DMS114 treated with DMSO at 0.1 percent for 48 hours (cell line): Measurements from ENCODE around the gene APOB.
"Not testable (repeated sequence)": the region's sequence is repeated elsewhere in the genome, so short reads cannot be mapped to it uniquely, and the experiment has no call there.

Experiments used
- DNase-seq: peaks from one replicate; lab custom pipeline; 2025; ENCODE audit not compliant: unreplicated experiment; lab: John Stamatoyannopoulos, UW

APOB gene

DNA sequence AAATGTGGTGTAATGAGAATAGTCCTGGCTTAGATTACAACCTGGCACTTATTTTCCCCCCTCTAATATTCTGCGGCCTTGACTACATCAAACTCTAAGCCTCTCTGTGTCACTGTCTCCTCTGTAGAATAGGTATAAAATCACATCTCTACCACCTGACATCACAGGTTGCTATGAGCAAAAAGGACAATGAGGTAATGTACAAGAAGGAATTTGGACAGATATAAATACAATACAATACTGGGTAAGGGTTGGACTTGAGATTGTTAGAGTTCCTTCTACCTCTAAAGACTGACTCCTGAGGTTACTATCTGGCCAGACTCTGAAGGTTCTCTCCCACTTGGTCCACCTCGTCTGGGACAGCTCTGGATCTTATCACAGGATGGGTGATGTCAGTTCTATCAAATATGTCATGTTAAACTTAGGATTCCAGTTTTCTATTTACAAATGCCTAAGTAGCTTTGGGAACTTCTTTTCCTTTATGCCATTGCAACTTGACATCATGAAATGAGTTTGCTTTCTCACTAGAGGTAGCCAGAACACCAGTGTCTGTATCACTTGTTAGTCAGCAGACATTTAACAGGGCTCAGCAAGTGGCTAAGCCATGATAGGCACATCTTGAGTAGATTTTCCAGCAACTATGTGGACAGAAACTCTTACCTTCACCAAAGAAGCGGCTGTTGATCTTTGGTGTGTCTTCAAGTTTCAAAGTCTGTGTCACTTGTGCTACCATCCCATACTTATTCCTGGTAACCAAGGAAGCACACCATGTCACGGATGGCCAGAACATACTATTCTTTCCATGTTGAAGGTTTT, 9.5 kb downstream of the APOB start:
- no peak for DNase-seq

DNA sequence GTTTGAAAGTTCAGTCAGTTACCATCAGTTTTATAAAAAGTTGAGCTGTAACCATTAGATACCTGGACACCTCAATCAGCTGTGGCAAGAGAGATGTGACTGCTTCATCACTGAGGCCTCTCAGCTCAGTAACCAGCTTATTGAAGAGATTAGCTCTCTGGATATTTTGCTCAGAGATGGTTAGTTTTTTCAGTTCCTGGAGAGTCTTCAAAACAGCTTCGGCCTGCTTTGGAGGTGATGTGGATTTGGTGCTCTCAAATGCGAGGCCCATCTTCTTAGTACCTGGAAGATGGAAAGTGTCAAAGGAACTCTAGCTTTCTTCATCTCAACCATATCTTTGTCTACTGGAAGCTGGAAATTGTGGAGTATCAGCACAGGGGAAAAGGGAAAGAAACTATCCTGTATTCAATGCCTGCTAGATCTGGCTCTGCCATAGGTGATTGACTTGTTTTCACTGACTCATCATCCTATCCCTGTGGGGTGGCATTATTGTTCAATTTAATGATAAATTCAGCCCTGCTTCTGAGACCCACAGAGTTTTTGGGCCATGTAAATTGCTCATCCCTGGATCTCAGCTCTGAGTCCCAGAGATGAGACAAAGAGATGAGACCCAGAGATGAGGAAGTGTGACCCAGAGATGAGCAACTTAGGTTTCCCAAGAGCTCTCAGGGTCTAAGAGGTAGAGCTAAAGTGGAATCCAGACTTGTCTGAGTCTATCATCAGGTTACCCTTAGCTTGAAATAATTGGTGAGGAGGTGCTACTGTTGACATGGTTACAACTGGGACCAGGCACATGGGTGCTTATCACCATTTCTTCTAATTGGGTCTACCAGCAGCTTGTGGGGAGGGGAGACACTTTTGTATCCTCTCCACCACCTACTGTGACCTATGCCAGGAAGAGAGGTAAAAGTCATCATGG, 10.4 kb downstream of the APOB start:
- no peak for DNase-seq

DNA sequence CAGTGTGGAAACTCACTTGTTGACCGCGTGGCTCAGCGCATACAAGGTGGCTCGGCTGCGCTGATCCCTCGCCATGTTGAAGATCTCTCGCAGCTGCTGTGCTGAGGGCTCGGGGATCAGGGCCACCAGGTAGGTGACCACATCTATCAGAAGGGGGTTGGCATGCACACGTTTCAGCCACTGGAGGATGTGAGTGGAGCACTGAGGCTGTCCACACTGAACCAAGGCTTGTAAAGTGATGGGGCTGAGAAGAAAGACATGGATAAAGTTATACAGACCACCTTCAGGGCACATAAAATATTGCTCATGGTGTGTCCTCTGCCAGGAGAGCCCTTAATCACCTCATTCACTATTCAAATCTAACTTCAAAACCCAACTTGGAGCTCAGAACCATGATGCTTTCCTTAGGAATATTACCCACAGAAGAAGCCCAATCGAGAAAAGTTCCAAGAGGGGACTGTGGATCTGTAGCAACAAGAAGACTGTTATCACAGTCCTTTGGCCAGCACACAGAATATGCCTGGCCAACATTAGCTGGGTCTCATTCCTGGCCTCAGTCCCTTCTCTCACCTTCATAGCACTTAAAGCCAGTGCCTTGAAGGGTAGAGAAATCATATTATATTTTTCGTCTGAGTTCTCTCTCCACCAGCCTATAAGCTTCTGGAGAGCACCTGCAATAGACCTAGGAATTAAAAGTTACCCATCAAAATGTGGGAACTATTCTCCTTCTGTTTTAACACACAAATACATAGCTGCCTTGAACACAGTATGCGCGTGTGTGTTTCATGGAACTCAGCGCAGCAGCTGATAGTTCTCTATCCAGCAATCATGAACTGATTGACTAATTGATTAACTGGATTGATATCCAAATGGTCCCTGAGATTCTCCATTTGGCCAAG, 11.3 kb downstream of the APOB start:
- no peak for DNase-seq

DNA sequence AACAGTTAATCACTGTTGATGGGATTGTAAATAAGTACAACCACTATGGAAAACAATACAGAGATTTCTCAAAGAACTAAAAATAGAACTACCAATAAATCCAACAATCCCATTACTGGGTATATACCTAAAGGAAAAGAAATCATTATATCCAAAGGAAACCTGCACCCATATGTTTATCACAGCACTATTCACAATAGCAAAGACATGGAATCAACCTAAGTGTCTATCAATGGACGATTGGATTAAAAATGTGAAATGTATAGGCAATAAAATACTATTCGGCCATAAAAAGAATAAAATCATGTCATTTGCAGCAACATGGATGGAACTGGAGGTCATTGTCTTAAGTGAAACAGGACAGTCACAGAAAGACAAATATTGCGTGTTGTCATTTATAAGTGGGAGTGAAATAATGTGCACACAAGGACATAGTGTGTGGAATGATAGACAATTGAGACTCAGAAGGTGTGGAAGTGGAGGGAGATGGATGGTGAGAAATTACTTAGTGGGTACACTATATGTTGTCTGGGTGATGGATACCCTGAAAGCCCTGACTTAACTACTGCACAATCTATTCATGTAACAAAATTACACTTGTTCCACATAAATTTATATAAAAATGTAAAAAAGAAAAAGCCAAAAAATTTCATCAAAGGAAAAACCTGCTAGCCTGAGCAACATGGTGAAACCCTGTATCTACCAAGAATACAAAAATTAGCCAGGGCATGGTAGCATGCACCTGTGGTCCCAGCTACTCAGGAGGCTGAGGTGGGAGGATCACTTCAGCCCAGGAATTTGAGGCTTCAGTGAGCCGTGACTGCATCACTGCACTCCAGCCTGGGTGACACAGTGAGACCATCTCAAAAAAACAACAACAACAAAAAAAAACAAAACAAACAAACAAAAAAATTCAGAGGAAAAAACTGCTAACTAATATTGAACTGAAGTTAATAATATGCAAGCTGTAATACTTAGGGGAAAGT, 12.6 kb downstream of the APOB start:
- no peak for DNase-seq

DNA sequence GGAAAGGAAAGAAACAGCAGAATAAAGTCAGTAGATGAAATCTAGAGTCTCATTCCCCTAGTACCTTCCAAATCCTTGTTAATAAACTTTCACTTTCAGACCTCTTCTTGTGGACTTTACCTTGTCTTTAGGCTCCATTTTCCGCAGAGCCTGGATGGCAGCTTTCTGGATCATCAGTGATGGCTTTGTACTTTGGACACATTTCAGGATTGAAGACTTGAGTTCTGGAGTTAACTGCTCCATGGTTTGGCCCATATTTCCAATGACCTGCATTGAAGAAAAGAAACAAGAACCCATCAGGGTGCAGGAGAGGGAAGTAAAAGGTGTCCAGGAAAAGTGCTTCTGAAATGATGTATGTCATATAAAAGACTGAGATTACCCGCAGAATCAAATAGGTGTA, 14.4 kb downstream of the APOB start:
- no peak for DNase-seq

DNA sequence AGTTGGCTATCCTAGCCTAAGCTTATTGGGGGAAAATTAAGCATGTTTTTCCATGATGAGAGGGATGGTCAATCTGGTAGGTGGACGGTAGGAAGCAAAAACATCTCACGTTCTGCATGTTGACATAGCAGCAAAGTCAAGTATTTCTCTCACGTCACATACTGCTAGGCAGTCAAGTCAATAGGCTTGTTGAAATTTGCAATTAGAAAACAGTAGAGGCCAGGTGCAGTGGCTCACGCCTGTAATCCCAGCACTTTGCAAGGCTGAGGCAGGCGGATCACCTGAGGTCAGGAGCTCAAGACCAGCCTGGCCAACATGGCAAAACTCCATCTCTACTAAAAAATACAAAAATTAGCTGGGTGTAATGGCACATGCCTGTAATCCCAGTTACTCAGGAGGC, 14.9 kb downstream of the APOB start:
- DNase-seq = not testable (repeated sequence)

DNA sequence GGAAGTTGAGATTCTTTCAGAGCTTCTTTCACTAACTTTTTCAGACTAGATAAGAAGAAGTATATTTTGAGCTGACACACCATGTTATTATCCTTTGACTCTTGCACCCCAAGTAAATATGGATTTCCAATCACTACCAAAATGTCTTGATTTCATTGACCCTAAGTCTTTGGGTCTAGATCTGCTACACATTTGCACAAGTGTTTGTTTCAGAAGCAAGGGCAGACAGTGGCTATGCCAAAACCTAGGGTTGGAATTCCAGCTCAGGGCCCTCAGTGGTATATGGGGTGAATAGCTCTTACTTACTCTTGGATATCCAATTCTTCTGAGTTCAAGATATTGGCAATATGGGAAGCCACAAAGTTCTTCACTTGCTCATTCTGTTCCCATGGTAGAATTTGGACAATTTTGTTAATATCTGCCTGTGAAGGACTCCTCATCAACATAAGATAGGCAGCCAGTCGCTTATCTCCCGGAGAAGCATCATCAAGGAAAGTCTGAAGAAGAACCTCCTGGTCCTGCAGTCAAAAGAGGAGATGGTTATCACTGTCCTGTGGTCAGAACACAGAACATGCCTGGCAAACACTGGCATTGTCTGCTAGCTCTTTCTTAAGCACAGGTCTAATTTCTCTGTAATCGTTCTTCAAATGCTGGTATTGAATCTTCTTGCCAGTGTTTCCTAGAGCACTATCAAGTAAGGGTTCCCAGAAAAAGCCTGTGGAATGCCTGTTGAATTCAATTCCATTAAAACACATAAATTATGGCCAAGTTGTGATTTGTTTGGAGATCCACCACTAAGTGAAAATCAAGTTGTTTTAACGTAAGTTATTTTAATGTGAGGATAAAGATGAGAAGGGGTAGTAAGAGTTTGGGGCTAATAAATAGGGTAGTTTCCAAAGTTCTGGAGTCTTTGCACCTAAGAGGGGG, 15.6 kb downstream of the APOB start:
- DNase-seq = no peak

DNA sequence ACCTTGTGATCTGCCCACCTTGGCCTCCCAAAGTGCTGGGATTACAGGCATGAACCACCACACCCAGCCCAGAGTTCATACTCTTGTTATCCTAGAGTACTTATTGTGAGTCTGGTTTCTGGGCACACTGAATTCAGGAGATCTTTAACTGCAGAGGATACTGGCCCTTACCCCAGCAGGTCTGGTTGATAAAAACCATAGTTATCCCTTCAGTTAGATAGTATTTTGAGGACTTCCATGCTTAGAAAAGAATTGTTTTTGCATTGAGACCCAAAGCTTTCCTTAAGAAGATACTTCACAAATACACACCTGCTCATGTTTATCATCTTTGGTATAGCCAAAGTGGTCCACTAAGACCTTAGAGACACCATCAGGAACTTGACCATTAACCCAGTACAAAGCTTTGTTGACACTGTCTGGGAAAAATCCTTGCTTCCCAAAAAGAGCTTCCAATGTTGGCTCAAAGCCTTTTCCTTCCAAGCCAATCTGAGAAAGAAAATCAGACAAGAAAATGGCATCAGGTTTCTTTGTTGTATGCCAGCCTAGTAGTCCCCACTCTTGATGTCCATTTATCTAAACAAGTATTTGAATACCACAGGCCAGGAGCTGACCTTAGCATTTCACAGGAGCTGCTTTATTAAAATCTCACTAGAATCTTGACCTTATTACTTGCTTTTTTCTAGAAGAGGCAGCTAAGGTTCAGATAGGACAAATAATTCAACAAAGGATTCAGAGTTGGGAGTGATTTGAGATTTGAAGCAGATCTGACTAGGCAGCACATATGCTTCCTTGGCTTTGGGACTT, 17.2 kb downstream of the APOB start:
- DNase-seq = no peak

DNA sequence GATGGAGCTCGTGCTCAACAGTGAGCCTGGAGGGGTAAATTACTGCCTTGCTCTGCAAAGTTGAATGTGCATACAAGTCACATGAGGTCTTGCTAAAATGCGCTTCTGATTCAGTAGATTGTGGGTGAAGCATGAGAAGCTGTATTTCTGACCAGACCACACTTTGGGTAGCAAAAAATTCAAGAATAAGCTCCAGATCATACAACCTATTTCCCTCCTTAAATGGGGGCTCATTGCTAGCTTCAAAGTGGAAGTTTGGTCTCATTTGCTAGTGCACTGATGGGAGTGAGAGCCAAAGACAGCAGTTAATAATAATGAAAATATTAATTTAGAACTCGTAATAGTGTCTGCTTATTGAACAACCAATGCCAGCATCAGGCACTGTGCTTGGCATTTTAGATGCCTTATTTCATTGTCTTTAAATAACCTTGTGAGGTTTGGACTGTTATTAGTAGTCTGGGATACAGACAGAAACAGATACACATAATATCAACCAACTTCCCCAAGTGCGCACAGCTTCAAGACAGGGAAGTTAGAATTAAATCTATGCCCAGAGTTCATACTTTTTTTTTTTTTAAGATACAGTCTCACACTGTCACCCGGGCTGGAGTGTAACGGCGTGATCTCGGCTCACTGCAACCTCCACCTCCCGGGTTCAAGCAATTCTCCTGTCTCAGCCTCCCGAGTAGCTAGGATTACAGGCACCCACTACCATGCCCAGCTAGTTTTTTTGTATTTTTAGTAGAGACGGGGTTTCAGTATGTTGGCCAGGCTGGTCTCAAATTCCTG, 18.0 kb downstream of the APOB start:
- no peak for DNase-seq

DNA sequence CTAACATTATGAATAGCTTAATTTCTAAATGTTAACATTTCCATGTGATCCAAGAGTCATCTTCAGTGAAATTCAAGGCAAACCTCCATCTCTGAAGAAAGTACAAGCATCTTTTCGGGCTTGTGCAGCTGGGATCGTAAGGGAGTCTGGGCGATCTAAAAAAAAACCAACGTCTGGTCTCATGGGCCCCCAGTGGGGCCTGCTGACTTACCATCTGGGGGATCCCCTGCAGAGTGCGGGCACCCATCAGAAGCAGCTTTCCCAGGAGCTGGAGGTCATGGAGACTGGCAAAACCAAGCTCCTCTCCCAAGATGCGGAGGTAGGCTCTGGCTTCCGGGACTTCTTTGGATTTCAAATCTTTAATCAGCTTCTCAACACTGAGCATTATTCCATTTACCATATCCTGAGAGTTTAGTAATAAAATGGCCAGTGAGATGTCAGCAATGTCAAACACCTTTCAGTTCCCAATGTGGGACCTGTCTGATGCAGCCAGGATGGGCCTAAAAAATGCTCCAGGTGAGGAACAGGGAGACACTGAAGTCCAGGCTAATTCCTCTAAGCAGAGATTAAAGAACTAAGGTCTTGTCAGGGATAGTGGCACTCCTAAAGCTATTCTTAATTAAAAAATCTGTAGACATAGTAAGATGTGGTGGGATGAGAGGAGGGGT, 19.0 kb downstream of the APOB start:
- no peak for DNase-seq

DNA sequence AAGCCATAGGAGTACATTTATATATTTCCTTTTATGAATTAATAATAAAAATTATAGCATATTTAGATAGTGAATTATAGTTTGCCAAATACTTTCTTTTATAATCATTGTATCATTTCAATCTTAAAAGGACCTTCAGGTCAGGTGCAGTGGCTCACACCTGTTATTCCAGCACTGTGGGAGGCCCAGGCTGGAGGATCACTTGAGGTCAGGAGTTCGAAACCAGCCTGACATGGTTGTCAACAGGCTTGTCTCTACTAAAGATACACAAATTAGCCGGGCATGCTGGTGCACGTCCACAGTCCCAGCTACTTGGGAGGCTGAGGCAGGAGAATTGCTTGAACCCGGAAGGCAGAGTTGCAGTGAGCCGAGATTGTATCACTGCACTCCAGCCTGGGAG, 19.7 kb downstream of the APOB start:
- no peak for DNase-seq

DNA sequence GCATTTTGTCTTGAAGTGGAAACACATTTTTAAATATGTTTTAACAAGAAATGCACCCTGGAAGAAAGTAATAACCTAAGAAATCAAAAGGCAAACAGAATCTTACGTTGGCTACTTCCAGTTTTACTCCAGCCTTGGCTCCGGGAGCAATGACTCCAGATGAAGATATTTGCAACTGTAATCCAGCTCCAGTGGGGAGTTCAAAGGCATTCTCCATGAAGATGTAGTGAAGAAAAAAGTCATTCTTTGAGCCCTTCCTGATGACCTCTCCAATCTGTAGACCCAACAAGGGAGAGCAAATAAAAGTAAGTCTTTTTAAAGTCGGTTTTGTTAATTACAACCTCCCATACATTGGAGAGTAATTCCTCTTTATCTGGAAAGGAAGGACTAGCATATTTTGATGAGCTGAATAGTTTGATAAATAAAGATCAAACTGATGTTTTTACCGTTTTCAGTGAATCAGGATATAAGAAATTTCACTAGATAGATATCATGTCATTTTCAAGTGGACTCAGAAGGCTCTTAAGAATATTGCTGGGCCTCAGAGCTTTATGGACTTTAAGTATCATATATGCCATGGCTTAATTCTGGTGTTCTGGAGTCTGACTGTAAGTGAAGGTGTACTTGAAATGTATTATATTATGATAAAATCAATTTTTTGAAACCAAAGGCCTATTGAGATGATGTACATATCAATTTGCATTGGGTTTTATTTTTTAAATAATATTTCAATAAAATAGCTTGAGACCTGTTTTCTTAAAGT, 20.3 kb downstream of the APOB start:
- DNase-seq = no peak

DNA sequence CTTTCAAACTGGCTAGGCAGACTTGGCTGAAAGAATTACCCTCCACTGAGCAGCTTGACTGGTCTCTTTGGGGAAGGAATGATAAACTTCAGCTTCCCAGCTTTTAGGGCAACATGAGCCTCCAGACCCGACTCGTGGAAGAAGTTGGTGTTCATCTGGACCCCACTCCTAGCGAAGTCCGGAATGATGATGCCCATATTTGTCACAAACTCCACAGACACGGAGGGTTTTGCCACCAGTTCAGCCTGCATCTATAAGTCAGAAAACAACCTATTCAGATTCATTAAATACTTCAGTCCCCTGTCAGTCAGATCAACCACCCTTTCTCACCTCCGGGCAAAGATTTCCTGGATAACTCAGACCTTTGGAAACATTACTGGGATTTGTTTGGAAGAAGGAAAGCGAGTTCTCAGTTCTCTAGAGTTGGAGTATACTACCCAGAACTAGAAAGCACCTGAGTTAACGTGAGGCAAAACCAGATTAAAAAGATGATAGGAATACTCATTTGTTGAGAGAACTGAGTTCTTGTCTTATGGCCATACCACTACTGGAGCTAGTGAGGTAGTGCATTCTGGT, 21.0 kb downstream of the APOB start:
- DNase-seq = no peak

DNA sequence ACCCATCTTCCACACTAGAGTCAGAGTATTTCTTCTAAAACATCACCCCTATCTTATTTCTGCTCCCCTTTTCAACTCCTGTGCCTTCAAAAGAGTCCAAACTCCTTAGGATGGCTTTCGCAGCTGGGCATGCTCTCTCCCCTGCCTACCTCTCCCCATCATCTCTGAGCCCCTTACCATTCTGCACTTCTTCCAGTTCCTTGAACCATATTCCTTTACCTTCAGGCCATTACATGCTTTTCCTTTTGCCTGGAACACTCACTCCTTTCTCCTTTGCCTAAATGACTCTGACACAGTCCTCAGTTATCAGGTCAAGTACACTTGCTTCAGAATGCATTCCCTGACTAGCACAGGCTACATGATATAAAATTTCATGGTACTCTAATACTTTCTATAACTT, 22.4 kb downstream of the APOB start:
- DNase-seq = no peak

DNA sequence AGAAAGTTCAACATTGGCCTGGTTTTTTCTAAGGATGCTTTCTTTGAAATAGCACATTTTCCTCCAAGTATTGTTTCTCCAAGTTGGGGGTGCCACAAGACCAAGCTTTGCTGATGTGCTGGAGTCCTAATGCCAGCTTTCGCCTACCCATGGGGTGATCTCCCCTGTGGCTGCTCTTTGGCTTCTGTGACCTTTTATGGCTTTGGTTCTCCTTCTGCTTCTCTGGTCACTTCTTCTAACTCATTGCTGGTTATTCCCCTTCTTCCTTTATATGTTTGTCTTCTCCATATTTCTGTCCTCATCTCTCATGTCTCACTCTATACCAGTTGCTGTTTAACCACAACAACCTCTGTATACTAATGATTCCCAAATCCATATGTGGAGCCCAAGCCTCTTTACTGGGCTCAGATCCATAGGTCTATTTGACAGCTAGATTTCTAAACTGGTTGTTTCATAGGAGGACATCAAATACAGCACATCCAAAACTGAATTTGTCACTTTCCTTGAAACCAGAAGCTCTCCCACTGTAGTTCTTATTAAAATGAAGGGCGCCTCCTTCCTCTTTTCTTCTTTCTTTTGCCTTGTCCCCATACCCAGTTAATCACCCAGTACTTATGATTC, 23.1 kb downstream of the APOB start:
- DNase-seq = no peak
